Measurements from ENCODE around the gene HBA1. TPM values are rescaled to one million over a fixed set of nuclear protein-coding genes. Genes with fewer than 3 reads are reported as not detected.

The HBA1 gene
- total and polyA plus RNA-seq, 2 of the 8 experiments (the other 6 are each of a cell fraction or from before 2014, with no cell fraction given): 2.3 TPM

DNA sequence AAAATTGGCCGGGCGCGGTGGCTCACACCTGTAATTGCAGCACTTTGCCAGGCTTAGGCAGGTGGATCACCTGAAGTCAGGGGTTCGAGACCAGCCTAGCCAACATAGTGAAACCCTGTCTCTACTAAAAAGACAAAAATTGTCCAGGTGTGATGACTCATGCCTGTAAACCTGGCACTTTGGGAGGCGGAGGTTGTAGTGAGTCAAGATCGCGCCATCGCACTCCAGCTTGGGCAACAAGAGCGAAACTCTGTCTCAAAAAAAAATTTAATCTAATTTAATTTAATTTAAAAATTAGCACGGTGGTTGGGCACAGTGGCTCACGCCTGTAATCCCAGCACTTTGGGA lies 2.2 kb downstream of the HBA1 start:
- Histone ChIP-seq H2BK12ac (ENCODE audit: low read depth, low read length) (no peak overlapping the region), H3K23ac (ENCODE audit: insufficient read length) (no peak overlapping the region), H3K27ac (ENCODE audit: low read depth, low read length) (no peak overlapping the region), H3K27me3 (replicated peaks in 1 of 4; ENCODE audit: control insufficient read depth in 3 of 4, extremely low read depth in 1 of 4, insufficient read depth in 3 of 4, low read length in 3 of 4) (peaks cover 49 to 70% (median 63%) of the 10 kb centered on the region in 4 experiments), H3K36me3 (ENCODE audit: control insufficient read depth in 2 of 4, insufficient read depth in 4 of 4, low read length in 3 of 4) (no peaks in the 10 kb centered on the region), H3K18ac (ENCODE audit: extremely low read depth, low read length) (no peak overlapping the region), H2AK5ac (ENCODE audit: low read depth, low read length) (no peak overlapping the region), H2BK20ac (ENCODE audit: low read length) (no peak overlapping the region), H3K9ac (replicated peaks in 1 of 4; ENCODE audit: extremely low read depth in 1 of 4, low read depth in 3 of 4, low read length in 3 of 4) (no peak overlapping the region), H3K4me3 (ENCODE audit: extremely low read depth in 1 of 4, insufficient read depth in 2 of 4, low read depth in 3 of 4, low read length in 4 of 4) (no peak overlapping the region), H2BK5ac (ENCODE audit: low read depth, low read length) (no peak overlapping the region), H2AFZ (ENCODE audit: low read length) (no peak overlapping the region), H3K4ac (replicated peaks; ENCODE audit: insufficient read length, low read depth, low read length) (no peak overlapping the region), H3K4me1 (replicated peaks in 1 of 4; ENCODE audit: control insufficient read depth in 3 of 4, insufficient read depth in 4 of 4, low read length in 3 of 4) (peaks cover 0 to 9% (median 4%) of the 10 kb centered on the region in 4 experiments; a peak in 5 of 7 replicates), H3K9me3 (ENCODE audit: insufficient read depth in 2 of 2, low read depth in 1 of 2, low read length in 1 of 2) (no peaks in the 10 kb centered on the region), H4K91ac (replicated peaks; ENCODE audit: insufficient read length, low read length) (no peak overlapping the region), H4K8ac (ENCODE audit: extremely low read depth, insufficient read depth, low read length) (no peak overlapping the region), H3K79me2 (ENCODE audit: control insufficient read depth in 1 of 2, insufficient read depth in 2 of 2, low read length in 2 of 2) (no peaks in the 10 kb centered on the region), H3K4me2 (ENCODE audit: insufficient read depth in 1 of 2, low read depth in 2 of 2, low read length in 2 of 2) (no peak overlapping the region), H4K20me1 (replicated peaks in 1 of 2; ENCODE audit: control insufficient read depth in 1 of 2, insufficient read depth in 2 of 2, low read length in 2 of 2) (peaks cover 11 to 20% of the 10 kb centered on the region in 2 experiments), H3K56ac (replicated peaks; ENCODE audit: insufficient read length, low read depth, low read length) (no peak overlapping the region), H2BK120ac (replicated peaks; ENCODE audit: low read depth, low read length) (no peak overlapping the region), H3K23me2 (ENCODE audit: low read depth, low read length) (peaks cover 9% of the 10 kb centered on the region; the same call in 1 of the 2 replicates), H3K14ac (ENCODE audit: insufficient read length) (no peak overlapping the region), H2BK15ac (ENCODE audit: low read length) (no peak overlapping the region), H4K5ac (ENCODE audit: insufficient read length, low read depth, low read length) (no peak overlapping the region), H3K79me1 (ENCODE audit: low read depth, low read length) (no peaks in the 10 kb centered on the region)
- 83% methylated on average over 11 of the region's 11 CpGs; no CpG with 5 or more reads in 1 of the 2 experiments for WGBS, 2 experiments (ENCODE audit: extremely low coverage in 1 of 2, insufficient coverage in 1 of 2, insufficient read length in 1 of 2, insufficient replicate concordance in 2 of 2, low coverage in 1 of 2, low lambda C conversion rate in 2 of 2, missing lambda C conversion rate in 1 of 2)
- DNase-seq (ENCODE audit: low read depth in 1 of 2, low spot score in 2 of 2) (no peak), FAIRE-seq (no peak)
- ChIA-PET CTCF (ENCODE audit: partially characterized antibody) (interaction anchor here (2.5 to 4.3 kb wide), 2 partner anchors 11 to 61 kb away, joined by 14 to 29 read pairs; no protein-coding TSS in a partner anchor), POLR2A (ENCODE audit: partially characterized antibody) (interaction anchor here (2.3 kb wide), 1 partner anchor 11 kb away, joined by 16 read pairs; the partner anchor contains the start of gene HBM)
- no peak for TF ChIP-seq TAF1 (IDR thresholded peaks at IDR 0.05; ENCODE audit: low read depth, low read length)
- TF ChIP-seq, protein P1, sequence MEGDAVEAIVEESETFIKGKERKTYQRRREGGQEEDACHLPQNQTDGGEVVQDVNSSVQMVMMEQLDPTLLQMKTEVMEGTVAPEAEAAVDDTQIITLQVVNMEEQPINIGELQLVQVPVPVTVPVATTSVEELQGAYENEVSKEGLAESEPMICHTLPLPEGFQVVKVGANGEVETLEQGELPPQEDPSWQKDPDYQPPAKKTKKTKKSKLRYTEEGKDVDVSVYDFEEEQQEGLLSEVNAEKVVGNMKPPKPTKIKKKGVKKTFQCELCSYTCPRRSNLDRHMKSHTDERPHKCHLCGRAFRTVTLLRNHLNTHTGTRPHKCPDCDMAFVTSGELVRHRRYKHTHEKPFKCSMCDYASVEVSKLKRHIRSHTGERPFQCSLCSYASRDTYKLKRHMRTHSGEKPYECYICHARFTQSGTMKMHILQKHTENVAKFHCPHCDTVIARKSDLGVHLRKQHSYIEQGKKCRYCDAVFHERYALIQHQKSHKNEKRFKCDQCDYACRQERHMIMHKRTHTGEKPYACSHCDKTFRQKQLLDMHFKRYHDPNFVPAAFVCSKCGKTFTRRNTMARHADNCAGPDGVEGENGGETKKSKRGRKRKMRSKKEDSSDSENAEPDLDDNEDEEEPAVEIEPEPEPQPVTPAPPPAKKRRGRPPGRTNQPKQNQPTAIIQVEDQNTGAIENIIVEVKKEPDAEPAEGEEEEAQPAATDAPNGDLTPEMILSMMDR (IDR thresholded peaks at IDR 0.05; ENCODE audit: control extremely low read depth in 1 of 3, insufficient read depth in 1 of 3, low read depth in 1 of 3, low read length in 3 of 3): no peak
- TF ChIP-seq, protein P2, sequence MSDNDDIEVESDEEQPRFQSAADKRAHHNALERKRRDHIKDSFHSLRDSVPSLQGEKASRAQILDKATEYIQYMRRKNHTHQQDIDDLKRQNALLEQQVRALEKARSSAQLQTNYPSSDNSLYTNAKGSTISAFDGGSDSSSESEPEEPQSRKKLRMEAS (IDR thresholded peaks at IDR 0.05): no peak
- TF ChIP-seq, protein P3, sequence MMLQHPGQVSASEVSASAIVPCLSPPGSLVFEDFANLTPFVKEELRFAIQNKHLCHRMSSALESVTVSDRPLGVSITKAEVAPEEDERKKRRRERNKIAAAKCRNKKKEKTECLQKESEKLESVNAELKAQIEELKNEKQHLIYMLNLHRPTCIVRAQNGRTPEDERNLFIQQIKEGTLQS (IDR thresholded peaks at IDR 0.05; ENCODE audit: insufficient read depth, low read depth, low read length): no peak
- no peak for TF ChIP-seq EGR1 (IDR thresholded peaks at IDR 0.05; ENCODE audit: borderline replicate concordance, low read depth, low read length)
- no peak for TF ChIP-seq JUND (IDR thresholded peaks at IDR 0.05; ENCODE audit: low read length)
- no peak for TF ChIP-seq HDAC6 (IDR thresholded peaks at IDR 0.05; ENCODE audit: low read depth, low read length)
- no peak for TF ChIP-seq ZNF274 (IDR thresholded peaks at IDR 0.05; ENCODE audit: borderline replicate concordance, extremely low read depth, low read length)
- no peak for TF ChIP-seq KDM1A (IDR thresholded peaks at IDR 0.05; ENCODE audit: borderline replicate concordance, low read length)
- no peak for TF ChIP-seq SIRT6 (IDR thresholded peaks at IDR 0.05; ENCODE audit: low read length)
- no peak for TF ChIP-seq SP1 (IDR thresholded peaks at IDR 0.05; ENCODE audit: low read depth, low read length)
- no peak for TF ChIP-seq CREB1 (IDR thresholded peaks at IDR 0.05)
